OCI-M2 (cell line): ENCODE results near the gene UGT2A2.

ENCODE experiments used
- DNase-seq: peaks from one replicate; lab custom pipeline; 2025; ENCODE audit not compliant: unreplicated experiment; lab: John Stamatoyannopoulos, UW

UGT2A2 gene

DNA sequence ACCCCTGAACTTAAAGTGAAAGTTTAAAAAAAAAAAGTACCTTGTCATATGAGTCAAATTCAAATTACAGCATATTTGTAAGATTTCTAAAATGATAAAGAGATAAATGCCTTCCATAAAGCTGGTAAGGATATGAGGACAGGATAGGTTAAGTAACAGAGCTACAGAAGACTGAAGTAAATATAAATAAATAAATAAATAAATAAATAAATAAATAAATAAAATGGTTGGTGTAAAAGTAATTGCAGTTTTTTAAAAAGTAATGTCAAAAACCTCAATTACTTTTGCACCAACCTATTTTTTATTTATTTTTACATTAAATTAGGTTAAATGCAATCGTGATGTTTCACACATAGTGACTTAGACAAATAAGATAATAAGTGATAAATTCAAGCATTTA, 62.2 kb downstream of the UGT2A2 start:
- DNase-seq: no peak

GRCh38 chr4:69576251-69576877, 63.1 kb downstream of the UGT2A2 start:
- no peak for DNase-seq

GRCh38 chr4:69568787-69569186, 70.7 kb downstream of the UGT2A2 start:
- no peak for DNase-seq

GRCh38 chr4:69563424-69563823, 76.0 kb downstream of the UGT2A2 start:
- DNase-seq: no peak

DNA sequence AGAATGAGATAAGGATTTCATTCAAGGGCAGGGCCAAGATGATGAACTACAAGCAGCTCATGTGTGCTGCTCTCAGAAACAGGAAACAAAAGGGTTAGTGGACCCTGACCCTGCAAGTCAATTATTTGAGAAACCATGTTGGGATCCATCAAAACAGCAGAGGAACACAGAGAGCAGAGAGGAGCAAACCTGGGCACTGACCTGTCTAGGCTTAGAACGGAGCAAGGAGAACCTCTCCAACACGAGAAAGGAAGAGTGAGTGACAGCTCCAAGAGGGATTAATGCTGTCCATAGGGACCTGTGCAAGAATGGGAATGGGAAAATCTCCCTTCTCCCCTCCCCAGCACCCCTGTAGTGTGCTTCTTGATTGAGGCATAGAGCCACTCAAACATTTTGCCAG, 89.8 kb downstream of the UGT2A2 start:
- no peak for DNase-seq

- DNase-seq: peak; percentile 2
Measured at GRCh38 chr4:69546134-69546765, 93.2 kb downstream of the UGT2A2 start.
